ENCODE measurements around the gene FMN1. TPM values are rescaled to one million over a fixed set of nuclear protein-coding genes. Genes with fewer than 3 reads are reported as not detected.

Gene FMN1
- total RNA-seq, 1 experiment from 2014 or later, result 2.4 TPM

GRCh38 chr15:33190539-33190938, 4.0 kb downstream of the FMN1 start:
- DNase-seq (no peak), ATAC-seq (no peak)
- Histone ChIP-seq H3K4me3 (ENCODE audit: low read length) (no peak overlapping the region), H3K9me2 (replicated peaks; ENCODE audit: low read length) (no peaks in the 10 kb centered on the region), H2AFZ (ENCODE audit: low read length) (no peak overlapping the region), H3K79me2 (ENCODE audit: low read length) (no peaks in the 10 kb centered on the region), H3K9ac (ENCODE audit: low read length) (no peak overlapping the region), H3K4me1 (ENCODE audit: insufficient read depth, low read length) (no peaks in the 10 kb centered on the region), H3K9me3 (ENCODE audit: low read length) (no peaks in the 10 kb centered on the region), H4K20me1 (ENCODE audit: low read length) (no peaks in the 10 kb centered on the region), H3K36me3 (ENCODE audit: low read depth, low read length) (no peaks in the 10 kb centered on the region), H3F3A (ENCODE audit: low read length, unreplicated experiment) (no peaks in the 10 kb centered on the region), H3K27me3 (ENCODE audit: low read length) (peaks cover 22% of the 10 kb centered on the region; the same call in 1 of the 2 replicates), H3K27ac (ENCODE audit: low read length) (no peak overlapping the region), H3K4me2 (ENCODE audit: low read length) (no peak overlapping the region)
- TF ChIP-seq, protein P1, sequence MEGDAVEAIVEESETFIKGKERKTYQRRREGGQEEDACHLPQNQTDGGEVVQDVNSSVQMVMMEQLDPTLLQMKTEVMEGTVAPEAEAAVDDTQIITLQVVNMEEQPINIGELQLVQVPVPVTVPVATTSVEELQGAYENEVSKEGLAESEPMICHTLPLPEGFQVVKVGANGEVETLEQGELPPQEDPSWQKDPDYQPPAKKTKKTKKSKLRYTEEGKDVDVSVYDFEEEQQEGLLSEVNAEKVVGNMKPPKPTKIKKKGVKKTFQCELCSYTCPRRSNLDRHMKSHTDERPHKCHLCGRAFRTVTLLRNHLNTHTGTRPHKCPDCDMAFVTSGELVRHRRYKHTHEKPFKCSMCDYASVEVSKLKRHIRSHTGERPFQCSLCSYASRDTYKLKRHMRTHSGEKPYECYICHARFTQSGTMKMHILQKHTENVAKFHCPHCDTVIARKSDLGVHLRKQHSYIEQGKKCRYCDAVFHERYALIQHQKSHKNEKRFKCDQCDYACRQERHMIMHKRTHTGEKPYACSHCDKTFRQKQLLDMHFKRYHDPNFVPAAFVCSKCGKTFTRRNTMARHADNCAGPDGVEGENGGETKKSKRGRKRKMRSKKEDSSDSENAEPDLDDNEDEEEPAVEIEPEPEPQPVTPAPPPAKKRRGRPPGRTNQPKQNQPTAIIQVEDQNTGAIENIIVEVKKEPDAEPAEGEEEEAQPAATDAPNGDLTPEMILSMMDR (conservative IDR thresholded peaks at IDR 0.05; ENCODE audit: low read depth, low read length), result no peak
- TF ChIP-seq EZH2phosphoT487 (IDR thresholded peaks at IDR 0.05; ENCODE audit: borderline replicate concordance, low read length) (no peak), EZH2 (IDR thresholded peaks at IDR 0.05; ENCODE audit: low read length, unreplicated experiment) (no peak)
- ChIA-PET CTCF (no interaction called here), POLR2A (ENCODE audit: unreplicated experiment) (no interaction called here)
- intact Hi-C loops (cut with micrococcal nuclease), result no loop called here
- BruUV-seq (replicated peaks), result no TSS peak

DNA sequence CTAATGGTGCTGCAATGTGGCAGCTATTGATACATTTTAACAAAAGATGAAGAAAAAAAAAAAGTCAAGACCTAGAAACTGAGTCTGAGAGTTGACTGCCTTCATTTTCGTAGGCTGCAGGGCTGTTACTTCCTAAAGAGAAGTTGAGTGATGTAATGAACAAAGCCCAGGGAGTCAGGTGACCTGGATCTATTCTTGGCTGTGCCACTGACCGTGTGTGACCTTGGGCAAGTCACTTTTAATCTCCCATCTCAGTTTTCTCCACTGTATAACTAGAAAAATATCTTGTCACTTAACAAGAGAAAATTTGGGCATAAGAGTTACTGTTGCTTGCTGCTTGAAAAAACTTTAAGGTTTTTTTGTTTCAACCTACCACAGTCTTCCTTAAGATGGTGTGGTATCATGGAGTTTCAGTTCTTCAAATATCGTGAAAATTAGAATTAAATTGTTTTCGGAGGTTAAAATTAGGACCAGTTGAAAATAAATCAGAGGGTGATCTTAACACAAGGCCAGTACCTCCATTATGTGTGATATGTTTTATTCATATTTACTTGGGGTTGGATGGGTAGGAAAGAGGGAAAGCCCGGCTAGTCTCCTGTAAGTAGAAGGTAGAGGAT, 5.8 kb downstream of the FMN1 start:
- CTCF ChIA-PET, result interaction anchor here (0.7 kb wide), 1 partner anchor 13 kb away, joined by 4 read pairs; no protein-coding TSS in a partner anchor
- no peaks in the 10 kb centered on the region for H3K79me2 ChIP-seq (ENCODE audit: low read length)
- intact Hi-C loops (cut with micrococcal nuclease), result no loop called here

DNA sequence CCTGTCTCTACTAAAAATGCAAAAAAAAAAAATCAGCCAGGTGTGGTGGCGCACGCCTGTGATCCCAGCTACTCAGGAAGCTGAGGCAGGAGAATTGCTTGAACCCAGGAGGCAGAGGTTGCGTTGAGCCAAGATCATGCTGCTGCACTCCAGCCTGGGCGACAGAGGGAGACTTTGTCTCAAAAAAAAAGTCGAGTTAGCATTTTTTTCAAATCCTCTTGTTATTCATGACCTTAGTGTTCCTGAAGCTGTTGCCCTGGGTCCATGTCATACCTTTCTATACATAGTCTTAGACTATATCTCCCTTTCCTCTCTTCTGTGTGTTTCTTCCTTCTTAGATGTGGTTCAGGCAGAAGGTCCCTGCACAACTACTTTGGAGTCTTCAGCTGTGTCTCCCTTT, 6.4 kb downstream of the FMN1 start:
- H3K79me2 ChIP-seq (ENCODE audit: low read length), result no peaks in the 10 kb centered on the region
- no peaks in the 10 kb centered on the region for H3K9me3 ChIP-seq (ENCODE audit: low read length)
- peaks cover 22% of the 10 kb centered on the region; the same call in 1 of the 2 replicates for H3K27me3 ChIP-seq (ENCODE audit: low read length)
- no peak overlapping the region for H3K9ac ChIP-seq (ENCODE audit: low read length)
- no peak overlapping the region for H3K27ac ChIP-seq (ENCODE audit: low read length)
- no peak overlapping the region for H2AFZ ChIP-seq (ENCODE audit: low read length)
- ChIA-PET POLR2A (ENCODE audit: unreplicated experiment) (no interaction called here), CTCF (interaction anchor here (0.6 to 0.7 kb wide), 2 partner anchors 14 to 444 kb away, joined by 4 read pairs; no protein-coding TSS in a partner anchor)
- no peaks in the 10 kb centered on the region for H3F3A ChIP-seq (ENCODE audit: low read length, unreplicated experiment)
- DNase-seq, result no peak
- H3K36me3 ChIP-seq (ENCODE audit: low read depth, low read length), result no peaks in the 10 kb centered on the region
- BruUV-seq (replicated peaks), result no TSS peak
- no peaks in the 10 kb centered on the region for H3K9me2 ChIP-seq (replicated peaks; ENCODE audit: low read length)
- H3K4me3 ChIP-seq (ENCODE audit: low read length), result no peak overlapping the region
- TF ChIP-seq EZH2phosphoT487 (IDR thresholded peaks at IDR 0.05; ENCODE audit: borderline replicate concordance, low read length), result no peak
- TF ChIP-seq, protein P1 (conservative IDR thresholded peaks at IDR 0.05; ENCODE audit: low read depth, low read length), result no peak; the same call in 1 of the 2 replicates
- no peak for TF ChIP-seq EZH2 (IDR thresholded peaks at IDR 0.05; ENCODE audit: low read length, unreplicated experiment)
- ATAC-seq, result no peak
- H3K4me2 ChIP-seq (ENCODE audit: low read length), result no peak overlapping the region
- no peaks in the 10 kb centered on the region for H4K20me1 ChIP-seq (ENCODE audit: low read length)
- intact Hi-C loops (cut with micrococcal nuclease), result no loop called here
- no peaks in the 10 kb centered on the region for H3K4me1 ChIP-seq (ENCODE audit: insufficient read depth, low read length)

More for the DNA sequence above, 5.8 kb downstream of the FMN1 start:
- ATAC-seq (no peak), DNase-seq (no peak)
- H3K27me3 ChIP-seq (ENCODE audit: low read length), result peaks cover 22% of the 10 kb centered on the region; the same call in 1 of the 2 replicates
- H3K4me2 ChIP-seq (ENCODE audit: low read length), result no peak overlapping the region
- H2AFZ ChIP-seq (ENCODE audit: low read length), result no peak overlapping the region
- BruUV-seq (replicated peaks), result no TSS peak
- POLR2A ChIA-PET (ENCODE audit: unreplicated experiment), result no interaction called here
- H4K20me1 ChIP-seq (ENCODE audit: low read length), result no peaks in the 10 kb centered on the region
- no peak overlapping the region for H3K4me3 ChIP-seq (ENCODE audit: low read length)
- H3K9me2 ChIP-seq (replicated peaks; ENCODE audit: low read length), result no peaks in the 10 kb centered on the region
- H3K9me3 ChIP-seq (ENCODE audit: low read length), result no peaks in the 10 kb centered on the region
- H3K27ac ChIP-seq (ENCODE audit: low read length), result no peak overlapping the region
- no peaks in the 10 kb centered on the region for H3K36me3 ChIP-seq (ENCODE audit: low read depth, low read length)
- no peaks in the 10 kb centered on the region for H3F3A ChIP-seq (ENCODE audit: low read length, unreplicated experiment)
- no peak overlapping the region for H3K9ac ChIP-seq (ENCODE audit: low read length)
- no peak for TF ChIP-seq EZH2phosphoT487 (IDR thresholded peaks at IDR 0.05; ENCODE audit: borderline replicate concordance, low read length)
- TF ChIP-seq, protein P1 (conservative IDR thresholded peaks at IDR 0.05; ENCODE audit: low read depth, low read length), result no peak
- TF ChIP-seq EZH2 (IDR thresholded peaks at IDR 0.05; ENCODE audit: low read length, unreplicated experiment), result no peak
- H3K4me1 ChIP-seq (ENCODE audit: insufficient read depth, low read length), result no peaks in the 10 kb centered on the region

All from PC-3 (cell line).